Gastrocnemius medialis (tissue), 4 donors: ENCODE measurements around the gene ZDHHC21.

ENCODE experiments used
- POLR2A ChIP-seq, 2 donors: fragments of 450-650 bp; IDR thresholded peaks; one replicate each; pipeline ENCODE4 v1.6.1; 2017; ENCODE audit warnings: antibody characterized with exemption in 2 of 2, mild to moderate bottlenecking in 2 of 2, moderate library complexity in 2 of 2
- TF ChIP-seq, protein P1 (sequence below), 5 experiments: fragments of 450-650 bp in 3 of 5; fragments of 200-600 bp in 2 of 5; sonication (generic) in 2 of 5; IDR thresholded peaks in 4 of 5; conservative IDR thresholded peaks in 1 of 5; 1 replicate in 4 of 5; 2 replicates in 1 of 5; pipeline ENCODE4 v1.5.1; 2016 to 2019; ENCODE audit warnings: antibody characterized with exemption in 5 of 5, mild to moderate bottlenecking in 3 of 5, moderate library complexity in 3 of 5

DNA sequence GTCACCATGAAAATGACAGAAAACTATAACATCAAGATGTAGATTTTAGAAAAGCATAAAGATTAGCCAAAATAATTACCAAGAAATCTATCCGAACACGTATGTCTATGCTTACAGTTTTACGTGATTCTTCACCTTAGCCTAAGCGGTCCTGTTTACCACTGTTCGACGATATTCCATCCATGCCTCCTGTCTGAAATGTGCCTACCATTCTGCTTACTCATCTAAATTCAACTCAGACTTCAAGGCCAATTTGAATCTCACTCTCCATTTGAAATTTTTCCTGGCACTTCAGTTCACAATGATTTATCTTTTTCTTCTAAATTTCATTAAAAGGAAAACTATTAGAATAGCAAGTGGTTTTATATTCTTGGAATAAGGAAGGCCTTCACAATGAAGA, 15.4 kb downstream of the ZDHHC21 start:
- TF ChIP-seq, protein P1, sequence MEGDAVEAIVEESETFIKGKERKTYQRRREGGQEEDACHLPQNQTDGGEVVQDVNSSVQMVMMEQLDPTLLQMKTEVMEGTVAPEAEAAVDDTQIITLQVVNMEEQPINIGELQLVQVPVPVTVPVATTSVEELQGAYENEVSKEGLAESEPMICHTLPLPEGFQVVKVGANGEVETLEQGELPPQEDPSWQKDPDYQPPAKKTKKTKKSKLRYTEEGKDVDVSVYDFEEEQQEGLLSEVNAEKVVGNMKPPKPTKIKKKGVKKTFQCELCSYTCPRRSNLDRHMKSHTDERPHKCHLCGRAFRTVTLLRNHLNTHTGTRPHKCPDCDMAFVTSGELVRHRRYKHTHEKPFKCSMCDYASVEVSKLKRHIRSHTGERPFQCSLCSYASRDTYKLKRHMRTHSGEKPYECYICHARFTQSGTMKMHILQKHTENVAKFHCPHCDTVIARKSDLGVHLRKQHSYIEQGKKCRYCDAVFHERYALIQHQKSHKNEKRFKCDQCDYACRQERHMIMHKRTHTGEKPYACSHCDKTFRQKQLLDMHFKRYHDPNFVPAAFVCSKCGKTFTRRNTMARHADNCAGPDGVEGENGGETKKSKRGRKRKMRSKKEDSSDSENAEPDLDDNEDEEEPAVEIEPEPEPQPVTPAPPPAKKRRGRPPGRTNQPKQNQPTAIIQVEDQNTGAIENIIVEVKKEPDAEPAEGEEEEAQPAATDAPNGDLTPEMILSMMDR (IDR thresholded peaks at IDR 0.05 in 4 of 5, conservative IDR thresholded peaks at IDR 0.05 in 1 of 5) = no peak
- TF ChIP-seq POLR2A (IDR thresholded peaks at IDR 0.05) = no peak
